ENCODE results near the gene PGS1. TPM values are rescaled to one million over a fixed set of nuclear protein-coding genes. Genes with fewer than 3 reads are reported as not detected.

Gene PGS1
- total RNA-seq, 2 donors from 2014 or later = 33.3 to 40.2 TPM

DNA sequence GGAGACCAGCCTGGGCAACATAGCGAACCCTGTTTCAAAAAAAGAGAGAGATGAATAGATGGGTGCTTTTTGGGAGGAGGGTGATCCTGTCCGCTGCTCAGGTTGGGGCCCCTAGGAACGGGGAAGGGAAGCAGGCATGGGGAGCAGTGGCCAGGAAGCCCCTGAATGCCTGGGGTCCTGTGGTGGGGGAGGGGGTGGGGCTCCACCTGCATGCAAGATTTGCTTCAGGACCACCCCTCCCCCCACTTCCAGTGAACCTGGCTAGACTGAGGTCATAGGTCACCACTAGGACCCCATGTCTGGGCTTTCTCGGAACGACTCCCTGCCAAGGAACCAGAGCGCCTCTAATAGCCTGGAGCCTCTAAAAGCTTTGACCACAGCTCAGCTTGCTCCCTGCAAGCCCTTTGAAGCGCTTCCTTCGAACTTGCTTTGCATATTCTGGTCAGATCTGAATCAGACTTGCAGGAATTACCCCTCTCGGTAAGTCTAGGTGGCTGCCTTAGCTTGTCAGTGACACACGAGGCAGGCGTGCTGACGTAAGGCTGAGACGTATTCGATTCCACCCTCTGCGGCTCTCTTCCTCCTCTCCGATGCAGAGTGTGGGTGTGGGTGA is 22.2 kb upstream of the PGS1 start:
- peak overlapping the region; percentile 38 for H3K27ac ChIP-seq
- peak overlapping the region in 1 of 2 donors; percentile 20 for H3K9ac ChIP-seq (ENCODE audit: low read depth in 2 of 2, low read length in 2 of 2)
- TF ChIP-seq, protein P1, sequence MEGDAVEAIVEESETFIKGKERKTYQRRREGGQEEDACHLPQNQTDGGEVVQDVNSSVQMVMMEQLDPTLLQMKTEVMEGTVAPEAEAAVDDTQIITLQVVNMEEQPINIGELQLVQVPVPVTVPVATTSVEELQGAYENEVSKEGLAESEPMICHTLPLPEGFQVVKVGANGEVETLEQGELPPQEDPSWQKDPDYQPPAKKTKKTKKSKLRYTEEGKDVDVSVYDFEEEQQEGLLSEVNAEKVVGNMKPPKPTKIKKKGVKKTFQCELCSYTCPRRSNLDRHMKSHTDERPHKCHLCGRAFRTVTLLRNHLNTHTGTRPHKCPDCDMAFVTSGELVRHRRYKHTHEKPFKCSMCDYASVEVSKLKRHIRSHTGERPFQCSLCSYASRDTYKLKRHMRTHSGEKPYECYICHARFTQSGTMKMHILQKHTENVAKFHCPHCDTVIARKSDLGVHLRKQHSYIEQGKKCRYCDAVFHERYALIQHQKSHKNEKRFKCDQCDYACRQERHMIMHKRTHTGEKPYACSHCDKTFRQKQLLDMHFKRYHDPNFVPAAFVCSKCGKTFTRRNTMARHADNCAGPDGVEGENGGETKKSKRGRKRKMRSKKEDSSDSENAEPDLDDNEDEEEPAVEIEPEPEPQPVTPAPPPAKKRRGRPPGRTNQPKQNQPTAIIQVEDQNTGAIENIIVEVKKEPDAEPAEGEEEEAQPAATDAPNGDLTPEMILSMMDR (IDR thresholded peaks at IDR 0.05) = no peak
- peaks cover 16% of the 10 kb centered on the region for H3K4me1 ChIP-seq
- intact Hi-C loops (cut with DNase I) = no loop called here
- DNase-seq = peak; percentile 45
- H3K27me3 ChIP-seq = no peaks in the 10 kb centered on the region
- no peak overlapping the region for H3K4me3 ChIP-seq
- no peaks in the 10 kb centered on the region for H3K9me3 ChIP-seq
- peaks cover 6% of the 10 kb centered on the region for H3K36me3 ChIP-seq

DNA sequence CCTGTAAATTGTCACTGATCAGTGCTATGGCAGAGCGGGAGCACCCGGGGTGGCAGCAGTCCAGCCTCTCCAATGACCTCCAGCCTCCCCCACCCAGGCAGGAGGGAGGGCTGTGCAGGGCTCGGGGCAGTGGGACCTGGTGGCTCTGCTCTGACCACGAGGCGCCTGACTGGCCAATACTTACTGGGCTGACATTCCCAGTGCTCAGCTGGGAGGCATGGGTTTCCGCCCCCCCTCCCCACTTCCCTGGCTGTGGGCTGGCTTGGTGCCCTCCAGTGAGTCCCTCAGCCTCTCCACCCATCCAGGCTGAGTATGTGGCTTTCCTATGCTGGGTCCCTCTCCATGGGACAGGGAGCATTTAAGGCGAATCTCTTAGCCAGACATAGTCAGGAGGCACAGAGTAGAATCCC is 21.3 kb upstream of the PGS1 start:
- Histone ChIP-seq H3K9me3 (no peaks in the 10 kb centered on the region), H3K9ac (ENCODE audit: low read depth in 2 of 2, low read length in 2 of 2) (peak overlapping the region in 1 of 2 donors; percentile 76), H3K4me3 (peak overlapping the region; percentile 83), H3K27me3 (no peaks in the 10 kb centered on the region), H3K4me1 (peaks cover 11% of the 10 kb centered on the region), H3K36me3 (peaks cover 6% of the 10 kb centered on the region), H3K27ac (peak overlapping the region; percentile 88)
- peak; percentile 36 for DNase-seq
- intact Hi-C loops (cut with DNase I) = no loop called here
- TF ChIP-seq, protein P1 (IDR thresholded peaks at IDR 0.05) = no peak

DNA sequence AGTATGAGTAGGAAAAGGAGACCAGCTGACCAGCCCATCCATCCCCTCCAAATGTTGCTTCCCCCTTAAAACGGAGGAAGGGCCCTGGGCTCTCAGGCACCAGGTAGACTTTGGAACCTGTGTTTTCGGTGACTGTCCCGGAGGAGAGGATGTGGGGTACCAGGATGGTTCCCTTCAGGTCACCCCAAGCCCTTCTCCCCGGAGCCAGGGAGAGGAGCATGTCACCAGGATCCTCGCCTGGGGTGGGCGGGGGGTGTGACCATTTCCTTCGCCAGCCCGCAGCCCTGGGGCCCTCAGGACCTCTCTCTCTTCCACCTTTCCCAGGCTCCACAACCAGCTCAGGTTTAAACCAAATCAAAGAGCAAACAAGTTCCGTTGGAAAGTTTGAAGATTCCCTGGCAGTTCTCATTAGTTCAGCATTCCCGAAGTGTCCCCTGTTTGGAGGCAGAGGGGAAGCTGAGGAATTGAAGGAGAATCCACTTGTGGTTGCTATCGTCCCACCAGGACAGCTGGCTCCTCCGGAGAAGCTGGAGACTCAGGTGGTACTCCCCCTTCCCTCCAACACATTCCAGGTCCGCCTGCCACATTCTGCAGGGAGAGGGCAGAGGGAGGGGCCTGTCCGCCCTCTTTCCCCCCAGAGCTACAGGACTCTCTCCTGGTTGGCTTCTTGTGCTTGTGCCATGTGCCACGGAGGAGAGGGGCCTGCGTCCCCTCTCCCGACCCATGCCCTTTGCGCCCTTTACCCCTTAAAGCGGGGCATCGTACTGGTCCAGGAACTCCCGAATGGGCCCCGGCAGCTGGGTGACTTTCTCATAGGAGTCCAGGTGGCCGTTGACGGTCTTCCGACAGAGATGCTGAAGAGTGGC is 20.5 kb upstream of the PGS1 start:
- peak; percentile 23 for DNase-seq
- TF ChIP-seq, protein P1 (IDR thresholded peaks at IDR 0.05) = no peak
- Histone ChIP-seq H3K4me1 (peaks cover 7% of the 10 kb centered on the region), H3K9me3 (no peaks in the 10 kb centered on the region), H3K27me3 (no peaks in the 10 kb centered on the region), H3K9ac (ENCODE audit: low read depth in 2 of 2, low read length in 2 of 2) (peak overlapping the region; percentile 76 to 78), H3K27ac (peak overlapping the region; percentile 88), H3K4me3 (peak overlapping the region; percentile 83), H3K36me3 (peaks cover 6% of the 10 kb centered on the region)
- intact Hi-C loops (cut with DNase I) = no loop called here

DNA sequence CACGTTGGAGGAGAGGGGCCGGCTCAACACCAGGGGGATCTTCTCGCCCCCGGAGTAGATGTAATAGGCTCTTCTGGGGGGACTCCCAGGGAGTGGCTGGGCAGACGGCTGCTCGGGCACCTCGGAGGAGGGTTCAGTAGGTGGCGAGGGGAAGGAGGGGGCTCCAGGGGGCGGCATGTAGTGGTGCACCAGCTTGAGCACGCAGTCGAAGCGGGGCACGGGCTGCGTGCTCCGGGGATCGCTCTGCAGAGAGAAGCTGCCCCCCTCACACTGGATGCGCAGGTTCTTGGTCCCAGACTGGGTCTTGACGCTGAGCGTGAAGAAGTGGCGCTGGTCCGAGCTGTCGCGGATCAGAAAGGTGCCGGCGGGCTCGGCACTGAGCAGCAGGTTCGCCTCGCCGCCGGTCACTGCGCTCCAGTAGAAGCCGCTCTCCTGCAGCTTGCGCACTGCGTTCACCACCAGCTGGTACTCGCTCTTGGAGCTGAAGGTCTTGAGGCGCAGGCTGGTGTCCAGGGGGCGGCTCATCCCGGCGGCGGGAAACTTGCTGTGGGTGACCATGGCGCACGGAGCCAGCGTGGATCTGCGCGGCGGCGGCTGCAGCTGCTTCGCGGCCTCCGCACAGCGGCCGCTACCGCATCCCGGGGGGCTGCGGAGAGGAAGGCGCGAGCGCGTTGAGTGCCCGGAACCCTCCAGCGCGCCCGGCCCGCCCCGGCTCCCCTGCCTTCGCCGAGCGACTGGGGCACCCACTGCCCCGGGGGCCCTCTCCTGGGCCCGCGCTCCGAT is 19.7 kb upstream of the PGS1 start:
- H3K9ac ChIP-seq (ENCODE audit: low read depth in 2 of 2, low read length in 2 of 2) = peak overlapping the region; percentile 78 to 96
- peaks cover 7% of the 10 kb centered on the region for H3K4me1 ChIP-seq
- peak overlapping the region; percentile 83 for H3K4me3 ChIP-seq
- intact Hi-C loops (cut with DNase I) = no loop called here
- peak overlapping the region; percentile 88 for H3K27ac ChIP-seq
- H3K9me3 ChIP-seq = no peaks in the 10 kb centered on the region
- peak; percentile 46 for DNase-seq
- TF ChIP-seq, protein P1 (IDR thresholded peaks at IDR 0.05) = no peak
- peaks cover 6% of the 10 kb centered on the region for H3K36me3 ChIP-seq
- H3K27me3 ChIP-seq = no peaks in the 10 kb centered on the region

DNA sequence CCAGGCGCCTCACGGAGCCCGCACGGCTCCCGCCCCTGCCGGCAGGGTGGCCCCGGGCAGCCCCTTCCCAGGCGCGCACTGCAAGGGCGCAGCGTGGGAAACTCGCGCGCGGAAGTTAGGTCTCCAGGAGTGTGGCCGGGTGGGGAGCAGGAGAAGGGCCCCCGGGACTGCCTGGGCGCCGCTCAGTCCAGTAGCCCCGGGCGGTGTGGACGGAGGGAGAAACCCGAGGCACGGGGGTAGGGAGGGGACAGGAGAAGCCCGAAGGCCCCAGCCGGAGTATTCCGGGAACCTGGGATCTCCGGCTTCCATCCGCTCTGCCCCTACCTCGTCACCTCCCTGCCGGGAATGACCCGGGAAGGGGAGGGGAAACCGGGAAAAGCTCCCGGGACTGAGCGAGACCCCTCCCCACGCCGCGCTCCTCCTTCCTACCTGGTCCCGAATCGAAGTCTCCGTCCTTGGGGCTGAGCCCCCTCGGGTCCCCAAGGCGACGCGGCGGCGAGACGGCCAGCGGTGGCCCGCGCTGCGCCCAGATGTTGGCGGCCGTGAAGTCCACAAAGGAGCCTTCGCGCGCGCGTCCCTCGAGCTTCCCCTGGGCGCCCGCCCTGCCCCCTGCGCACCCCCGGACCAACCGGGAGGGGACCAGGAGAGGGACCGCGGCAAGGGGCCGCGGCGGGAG is 19.0 kb upstream of the PGS1 start:
- DNase-seq = peak; percentile 57
- Histone ChIP-seq H3K4me1 (peaks cover 7% of the 10 kb centered on the region), H3K4me3 (peak overlapping the region; percentile 83), H3K27ac (peak overlapping the region; percentile 88), H3K9me3 (no peaks in the 10 kb centered on the region), H3K36me3 (peaks cover 6% of the 10 kb centered on the region), H3K27me3 (no peaks in the 10 kb centered on the region), H3K9ac (ENCODE audit: low read depth in 2 of 2, low read length in 2 of 2) (peak overlapping the region; percentile 78 to 96)
- intact Hi-C loops (cut with DNase I) = no loop called here
- TF ChIP-seq, protein P1 (IDR thresholded peaks at IDR 0.05) = no peak

All from colonic mucosa (tissue), 4 donors.